ENCODE measurements around the gene TMEM91. TPM values are rescaled to one million over a fixed set of nuclear protein-coding genes. Genes with fewer than 3 reads are reported as not detected.

TMEM91 gene
- total RNA-seq, 1 donor from 2014 or later, result 4.5 TPM

DNA sequence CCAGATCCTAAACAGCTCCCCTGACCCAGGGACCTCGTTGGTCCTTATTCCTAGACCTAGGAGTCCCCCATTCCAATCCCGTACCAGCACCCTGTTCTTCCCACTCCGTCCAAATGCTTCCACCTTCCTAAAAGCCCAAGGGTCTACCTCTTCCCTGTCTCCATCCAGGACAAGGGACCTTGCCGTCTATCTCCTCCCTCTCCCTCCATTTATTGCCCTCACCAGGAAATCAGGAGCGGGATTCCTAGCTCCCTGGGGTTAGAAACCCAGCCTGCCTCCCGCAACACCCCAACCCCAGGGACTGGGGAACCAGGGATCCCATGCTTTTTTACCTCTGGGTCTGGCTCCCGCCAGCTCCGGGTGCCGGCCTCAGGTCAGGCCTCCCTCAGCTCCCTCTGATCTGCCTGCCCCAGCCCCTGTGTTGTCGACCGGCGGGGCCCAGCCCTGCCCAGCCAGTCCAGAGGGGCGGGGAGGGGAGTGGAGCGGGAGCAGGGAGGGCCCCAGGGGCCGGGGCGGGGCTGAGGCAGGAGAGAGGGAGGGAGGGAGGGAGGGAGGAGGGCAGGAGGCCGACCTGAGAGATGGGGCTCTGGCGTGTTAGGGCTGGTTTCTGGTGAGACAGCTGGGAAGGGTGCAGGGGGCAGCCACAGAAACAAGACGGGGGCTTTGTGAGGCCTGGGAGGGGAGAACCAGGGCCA lies 50.8 kb downstream of the TMEM91 start, which contains the start of gene B3GNT8:
Gene B3GNT8 (minus strand): TSS at position 423 of the 695 bp plus-strand sequence. CDS start 596 bp downstream, outside the sequence.
- no peaks in the 10 kb centered on the region for H3K9me3 ChIP-seq (ENCODE audit: low read depth)
- H3K79me2 ChIP-seq (ENCODE audit: low read depth), result no peaks in the 10 kb centered on the region
- peak within 1 kb of the TSS; percentile 81 for H3K4me2 ChIP-seq
- no peaks in the 10 kb centered on the region for H4K20me1 ChIP-seq (ENCODE audit: low read depth)
- peak within 1 kb of the TSS; percentile 56 for H3K4me3 ChIP-seq
- H3K9ac ChIP-seq, result peak within 1 kb of the TSS; percentile 81
- H3K4me1 ChIP-seq, result peaks cover 10% of the 10 kb centered on the region
- TF ChIP-seq, protein P1, sequence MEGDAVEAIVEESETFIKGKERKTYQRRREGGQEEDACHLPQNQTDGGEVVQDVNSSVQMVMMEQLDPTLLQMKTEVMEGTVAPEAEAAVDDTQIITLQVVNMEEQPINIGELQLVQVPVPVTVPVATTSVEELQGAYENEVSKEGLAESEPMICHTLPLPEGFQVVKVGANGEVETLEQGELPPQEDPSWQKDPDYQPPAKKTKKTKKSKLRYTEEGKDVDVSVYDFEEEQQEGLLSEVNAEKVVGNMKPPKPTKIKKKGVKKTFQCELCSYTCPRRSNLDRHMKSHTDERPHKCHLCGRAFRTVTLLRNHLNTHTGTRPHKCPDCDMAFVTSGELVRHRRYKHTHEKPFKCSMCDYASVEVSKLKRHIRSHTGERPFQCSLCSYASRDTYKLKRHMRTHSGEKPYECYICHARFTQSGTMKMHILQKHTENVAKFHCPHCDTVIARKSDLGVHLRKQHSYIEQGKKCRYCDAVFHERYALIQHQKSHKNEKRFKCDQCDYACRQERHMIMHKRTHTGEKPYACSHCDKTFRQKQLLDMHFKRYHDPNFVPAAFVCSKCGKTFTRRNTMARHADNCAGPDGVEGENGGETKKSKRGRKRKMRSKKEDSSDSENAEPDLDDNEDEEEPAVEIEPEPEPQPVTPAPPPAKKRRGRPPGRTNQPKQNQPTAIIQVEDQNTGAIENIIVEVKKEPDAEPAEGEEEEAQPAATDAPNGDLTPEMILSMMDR (IDR thresholded peaks at IDR 0.05), result no peak
- no peak for TF ChIP-seq EZH2 (IDR thresholded peaks at IDR 0.05)
- no peak for TF ChIP-seq EZH2phosphoT487 (IDR thresholded peaks at IDR 0.05)
- H3K36me3 ChIP-seq, result no peaks in the 10 kb centered on the region
- peak within 1 kb of the TSS; percentile 81 for H3K4me3 Mint-ChIP-seq
- H3K27me3 ChIP-seq, result no peaks in the 10 kb centered on the region
- H3K27me3 Mint-ChIP-seq (ENCODE audit: insufficient read depth, low read depth), result peaks cover 5% of the 10 kb centered on the region
- peak; percentile 95 for DNase-seq (ENCODE audit: low spot score)
- peak within 1 kb of the TSS; percentile 43 for H3K27ac ChIP-seq
- peaks cover 15% of the 10 kb centered on the region for H3K4me1 Mint-ChIP-seq
- peaks cover 3% of the 10 kb centered on the region for H3K36me3 Mint-ChIP-seq
- H3K9me3 Mint-ChIP-seq, result no peaks in the 10 kb centered on the region
- peak within 1 kb of the TSS; percentile 97 for H3K27ac Mint-ChIP-seq
- H2AFZ ChIP-seq (replicated peaks), result peak within 1 kb of the TSS; percentile 68
- peaks cover 7% of the 10 kb centered on the region for H3F3A ChIP-seq (ENCODE audit: low read depth)

DNA sequence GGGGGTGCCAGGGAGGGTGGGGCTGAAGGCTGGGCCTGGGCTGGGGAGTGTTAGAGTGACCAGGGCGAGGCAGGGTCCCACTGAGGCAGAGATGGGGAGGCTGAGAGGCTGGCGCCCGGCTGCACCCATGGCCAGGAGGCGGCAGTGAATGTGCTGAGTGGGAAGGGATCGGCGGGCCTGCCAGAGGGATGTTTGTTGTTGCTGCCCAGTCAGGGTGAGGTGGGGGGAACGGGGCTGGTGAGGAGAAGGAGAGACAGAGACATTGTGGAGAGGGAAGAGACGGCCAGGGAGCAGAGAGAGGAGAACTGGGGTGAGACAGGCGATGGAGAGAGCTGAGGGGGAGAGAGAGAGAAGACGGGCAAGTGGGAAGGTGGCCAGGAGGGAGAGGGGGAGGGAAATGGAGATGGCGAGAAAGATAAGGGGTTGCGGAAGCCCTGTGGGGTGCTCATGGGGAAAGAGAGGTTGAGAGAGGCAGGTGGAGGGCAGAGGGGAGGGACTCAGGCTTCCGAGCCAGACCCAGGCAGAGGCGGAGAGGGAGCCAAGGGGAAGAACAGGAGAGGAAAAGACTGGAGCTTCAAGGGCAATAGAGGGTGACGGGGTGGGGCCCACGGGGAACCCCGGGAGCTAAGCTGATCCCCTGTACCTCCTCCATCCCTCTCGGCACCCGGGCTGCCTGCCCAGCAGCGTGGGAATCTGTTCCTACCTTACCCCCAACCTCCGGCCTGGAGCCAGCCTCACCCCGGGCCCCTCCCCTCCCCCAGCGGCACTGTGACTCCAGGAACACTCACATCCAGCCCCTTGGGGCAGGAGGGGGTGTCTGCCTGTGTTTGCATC lies 51.5 kb downstream of the TMEM91 start:
- peaks cover 8% of the 10 kb centered on the region for H3F3A ChIP-seq (ENCODE audit: low read depth)
- Mint-ChIP-seq H3K4me1 (peaks cover 15% of the 10 kb centered on the region), H3K4me3 (peak overlapping the region; percentile 71), H3K27ac (peak overlapping the region; percentile 72), H3K36me3 (peaks cover 10% of the 10 kb centered on the region), H3K9me3 (no peaks in the 10 kb centered on the region), H3K27me3 (ENCODE audit: insufficient read depth, low read depth) (peaks cover 8% of the 10 kb centered on the region)
- no peak overlapping the region for H3K9ac ChIP-seq
- H3K4me1 ChIP-seq, result peaks cover 10% of the 10 kb centered on the region
- H4K20me1 ChIP-seq (ENCODE audit: low read depth), result no peaks in the 10 kb centered on the region
- DNase-seq (ENCODE audit: low spot score), result peak; percentile 21
- no peaks in the 10 kb centered on the region for H3K9me3 ChIP-seq (ENCODE audit: low read depth)
- peak overlapping the region; percentile 81 for H3K4me2 ChIP-seq
- H3K27ac ChIP-seq, result peak overlapping the region; percentile 40
- no peak for TF ChIP-seq EZH2 (IDR thresholded peaks at IDR 0.05)
- no peak for TF ChIP-seq EZH2phosphoT487 (IDR thresholded peaks at IDR 0.05)
- TF ChIP-seq, protein P1 (IDR thresholded peaks at IDR 0.05), result no peak
- H3K79me2 ChIP-seq (ENCODE audit: low read depth), result no peaks in the 10 kb centered on the region
- peak overlapping the region; percentile 56 for H3K4me3 ChIP-seq
- H3K27me3 ChIP-seq, result no peaks in the 10 kb centered on the region
- H2AFZ ChIP-seq (replicated peaks), result peak overlapping the region; percentile 68
- no peaks in the 10 kb centered on the region for H3K36me3 ChIP-seq

DNA sequence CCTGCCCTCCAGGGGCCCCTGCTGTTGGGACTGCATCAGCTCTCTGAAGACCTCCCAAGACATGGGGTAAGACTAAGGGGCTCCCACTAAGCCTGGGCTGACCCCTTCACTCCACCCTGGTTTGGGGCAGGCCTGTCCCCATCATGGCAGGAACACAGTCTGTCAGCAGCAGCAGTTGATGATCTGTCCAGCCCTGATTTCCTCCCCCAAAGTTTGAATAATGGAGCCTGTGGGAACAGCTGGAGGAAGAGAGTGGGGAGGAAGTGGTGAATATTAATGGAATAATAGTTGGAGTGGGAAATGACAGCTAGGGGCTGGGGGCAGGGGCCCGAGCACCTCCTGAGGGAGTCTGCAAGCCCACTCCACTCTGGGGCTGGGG lies 52.1 kb downstream of the TMEM91 start:
- no peaks in the 10 kb centered on the region for H4K20me1 ChIP-seq (ENCODE audit: low read depth)
- H3K9ac ChIP-seq, result no peak overlapping the region
- no peaks in the 10 kb centered on the region for H3K79me2 ChIP-seq (ENCODE audit: low read depth)
- H3K27ac Mint-ChIP-seq, result no peak overlapping the region
- peaks cover 8% of the 10 kb centered on the region for H3K27me3 Mint-ChIP-seq (ENCODE audit: insufficient read depth, low read depth)
- TF ChIP-seq, protein P1 (IDR thresholded peaks at IDR 0.05), result no peak
- no peak for TF ChIP-seq EZH2phosphoT487 (IDR thresholded peaks at IDR 0.05)
- TF ChIP-seq EZH2 (IDR thresholded peaks at IDR 0.05), result no peak
- H3K27me3 ChIP-seq, result no peaks in the 10 kb centered on the region
- H3K36me3 ChIP-seq, result no peaks in the 10 kb centered on the region
- H3K9me3 ChIP-seq (ENCODE audit: low read depth), result no peaks in the 10 kb centered on the region
- no peak overlapping the region for H3K27ac ChIP-seq
- H3K9me3 Mint-ChIP-seq, result no peaks in the 10 kb centered on the region
- peak overlapping the region; percentile 56 for H3K4me3 ChIP-seq
- no peak overlapping the region for H3K4me3 Mint-ChIP-seq
- H2AFZ ChIP-seq (replicated peaks), result no peak overlapping the region
- no peak for DNase-seq (ENCODE audit: low spot score)
- H3K36me3 Mint-ChIP-seq, result peaks cover 10% of the 10 kb centered on the region
- H3K4me2 ChIP-seq, result peak overlapping the region; percentile 81
- H3K4me1 Mint-ChIP-seq, result peaks cover 15% of the 10 kb centered on the region
- peaks cover 8% of the 10 kb centered on the region for H3F3A ChIP-seq (ENCODE audit: low read depth)
- peaks cover 10% of the 10 kb centered on the region for H3K4me1 ChIP-seq

All from neural progenitor cell (in vitro differentiated cells).